Coronary artery (tissue), 2 donors: ENCODE data around the gene RGL1.
"Not testable (repeated sequence)": the region's sequence is repeated elsewhere in the genome, so short reads cannot be mapped to it uniquely, and the experiment has no call there.

Source experiments
- DNase-seq: peaks from one replicate; pipeline ENCODE4 v3.0.0-alpha.2; 2017; ENCODE audit warnings: low spot score
- H3K27ac ChIP-seq, 2 donors: fragments of 200-600 bp; sonication (generic); one replicate each; pipeline ENCODE4 v1.5.1; 2016 to 2019
- H3K4me3 ChIP-seq: fragments of 200-600 bp; sonication (generic); 2 replicates; pipeline ENCODE4 v1.5.1; 2016; ENCODE audit warnings: mild to moderate bottlenecking, moderate library complexity
- TF ChIP-seq, protein P1 (sequence below): fragments of 200-600 bp; sonication (generic); IDR thresholded peaks from one replicate; pipeline ENCODE4 v1.5.1; 2019; ENCODE audit warnings: antibody characterized with exemption

Gene RGL1

DNA sequence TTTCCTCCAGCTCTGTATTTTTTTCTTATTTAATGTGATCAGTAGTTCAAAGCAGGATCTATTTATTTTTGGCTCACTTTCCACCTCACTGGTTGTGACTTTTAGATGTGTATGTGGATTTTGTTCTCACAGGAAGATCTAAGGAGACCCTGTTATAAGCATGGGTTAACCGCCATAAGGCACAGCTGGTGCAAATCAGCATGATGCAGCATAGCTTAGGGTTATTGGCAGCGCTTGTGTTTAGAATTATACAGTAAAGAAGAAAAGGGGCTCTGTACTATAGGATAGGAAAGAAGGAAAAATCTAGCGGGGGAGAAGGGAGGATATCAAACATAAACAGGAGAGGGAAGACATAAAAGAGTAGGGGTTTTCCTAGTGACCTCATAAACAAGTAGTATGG is 26.9 kb upstream of the RGL1 start:
- Histone ChIP-seq H3K27ac (no peak overlapping the region), H3K4me3 (no peak overlapping the region)
- no peak for DNase-seq
- TF ChIP-seq, protein P1, sequence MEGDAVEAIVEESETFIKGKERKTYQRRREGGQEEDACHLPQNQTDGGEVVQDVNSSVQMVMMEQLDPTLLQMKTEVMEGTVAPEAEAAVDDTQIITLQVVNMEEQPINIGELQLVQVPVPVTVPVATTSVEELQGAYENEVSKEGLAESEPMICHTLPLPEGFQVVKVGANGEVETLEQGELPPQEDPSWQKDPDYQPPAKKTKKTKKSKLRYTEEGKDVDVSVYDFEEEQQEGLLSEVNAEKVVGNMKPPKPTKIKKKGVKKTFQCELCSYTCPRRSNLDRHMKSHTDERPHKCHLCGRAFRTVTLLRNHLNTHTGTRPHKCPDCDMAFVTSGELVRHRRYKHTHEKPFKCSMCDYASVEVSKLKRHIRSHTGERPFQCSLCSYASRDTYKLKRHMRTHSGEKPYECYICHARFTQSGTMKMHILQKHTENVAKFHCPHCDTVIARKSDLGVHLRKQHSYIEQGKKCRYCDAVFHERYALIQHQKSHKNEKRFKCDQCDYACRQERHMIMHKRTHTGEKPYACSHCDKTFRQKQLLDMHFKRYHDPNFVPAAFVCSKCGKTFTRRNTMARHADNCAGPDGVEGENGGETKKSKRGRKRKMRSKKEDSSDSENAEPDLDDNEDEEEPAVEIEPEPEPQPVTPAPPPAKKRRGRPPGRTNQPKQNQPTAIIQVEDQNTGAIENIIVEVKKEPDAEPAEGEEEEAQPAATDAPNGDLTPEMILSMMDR: no peak

DNA sequence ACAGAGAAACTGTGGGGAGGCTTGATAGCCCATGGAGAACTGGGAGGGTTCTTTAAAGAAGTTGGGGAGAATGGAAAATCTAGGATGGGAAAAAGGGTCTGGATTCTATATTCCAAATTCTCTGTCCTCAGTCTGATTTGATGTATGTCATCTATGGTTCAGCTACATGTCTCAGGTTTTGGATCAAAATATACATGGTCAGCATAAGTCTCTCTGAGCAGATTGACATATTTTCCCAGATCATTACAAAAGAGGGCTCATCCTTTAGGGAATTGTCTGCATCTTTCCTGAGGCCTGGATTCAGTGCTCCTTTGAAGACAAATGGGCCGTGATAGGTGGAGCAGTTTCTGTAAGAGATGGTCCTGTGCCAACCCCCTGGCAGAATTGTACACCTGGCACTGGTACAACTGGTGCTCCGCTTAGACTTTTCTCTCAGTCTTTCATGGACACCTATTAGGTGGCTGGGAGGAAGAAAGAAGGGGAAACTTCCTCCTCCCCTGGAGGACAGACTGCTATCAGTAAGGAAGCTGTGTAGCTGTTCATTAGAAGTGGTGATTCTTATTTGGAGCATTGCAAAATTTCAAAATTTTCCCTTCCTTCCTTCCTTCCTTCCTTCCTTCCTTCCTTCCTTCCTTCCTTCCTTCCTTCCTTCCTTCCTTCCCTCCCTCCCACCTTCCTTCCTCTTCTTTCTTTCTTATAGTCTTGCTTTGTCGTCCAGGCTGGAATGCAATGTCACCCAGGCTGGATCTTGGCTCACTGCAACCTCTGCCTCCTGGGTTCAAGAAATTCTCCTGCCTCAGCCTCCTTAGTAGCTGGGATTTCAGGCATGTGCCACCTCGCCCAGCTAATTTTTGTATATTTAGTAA is 26.1 kb upstream of the RGL1 start:
- TF ChIP-seq, protein P1: no peak
- no peak for DNase-seq
- H3K27ac ChIP-seq: no peak overlapping the region
- H3K4me3 ChIP-seq: no peak overlapping the region

DNA sequence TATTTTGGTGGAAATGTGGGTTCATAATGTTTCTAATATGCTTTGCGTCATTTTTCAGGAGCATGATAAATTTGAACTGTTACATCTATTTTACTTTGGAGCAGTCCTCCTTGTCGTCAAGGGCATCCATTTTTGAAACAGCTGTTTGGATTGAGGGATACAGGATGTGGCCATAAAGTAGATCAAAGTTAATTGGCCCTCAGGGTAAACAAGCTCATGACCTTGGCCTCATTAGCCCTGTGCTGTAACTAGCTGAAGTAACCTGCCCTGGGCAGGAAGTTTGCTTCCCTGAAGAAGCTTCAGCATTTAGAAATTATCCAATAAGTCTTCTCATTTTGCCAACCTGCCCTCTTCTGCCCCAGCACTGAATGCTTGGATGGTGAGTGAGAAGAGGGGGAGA is 24.8 kb upstream of the RGL1 start:
- DNase-seq: no peak
- Histone ChIP-seq H3K27ac (no peak overlapping the region), H3K4me3 (no peak overlapping the region)
- TF ChIP-seq, protein P1: no peak

DNA sequence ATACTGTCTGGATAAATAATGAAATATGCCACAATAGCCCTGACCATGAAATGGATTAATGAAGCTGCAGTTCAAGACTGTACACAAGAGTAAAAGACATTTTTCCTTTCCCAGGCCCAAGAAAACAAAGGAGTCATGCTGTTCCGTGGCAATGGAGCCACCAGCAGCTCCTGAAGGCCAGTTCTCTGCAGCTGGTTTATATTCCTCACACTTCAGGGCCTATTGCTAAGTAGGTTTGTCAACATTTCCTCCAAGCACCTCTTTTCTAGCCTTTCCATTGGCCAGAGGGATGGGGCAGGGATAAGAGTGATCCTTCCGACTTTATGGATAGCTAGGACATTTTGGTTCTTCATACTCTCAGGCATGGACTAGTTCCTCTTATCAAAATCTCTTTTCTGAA is 24.2 kb upstream of the RGL1 start:
- TF ChIP-seq, protein P1: no peak
- no peak for DNase-seq
- no peak overlapping the region for H3K27ac ChIP-seq
- H3K4me3 ChIP-seq: no peak overlapping the region

DNA sequence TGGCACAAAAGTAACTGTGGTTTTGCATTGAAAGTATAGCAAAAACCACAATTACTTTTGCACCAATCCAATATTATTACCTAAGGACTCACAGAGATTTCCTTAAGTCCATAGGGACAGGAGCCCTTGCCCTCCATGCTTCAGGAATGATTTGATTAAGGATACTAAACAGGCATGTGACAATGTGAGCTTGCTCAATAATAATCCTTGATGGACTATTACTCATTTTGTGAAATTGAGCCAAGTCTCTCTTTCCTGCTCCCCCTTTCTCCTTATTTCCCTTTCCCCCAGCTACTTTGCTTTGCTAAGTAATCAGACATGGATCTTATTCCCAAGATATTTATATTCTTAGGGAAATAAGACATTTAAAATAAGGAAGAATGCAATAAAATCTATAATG is 21.6 kb upstream of the RGL1 start:
- DNase-seq: no peak
- H3K4me3 ChIP-seq: no peak overlapping the region
- no peak overlapping the region for H3K27ac ChIP-seq
- TF ChIP-seq, protein P1: no peak

DNA sequence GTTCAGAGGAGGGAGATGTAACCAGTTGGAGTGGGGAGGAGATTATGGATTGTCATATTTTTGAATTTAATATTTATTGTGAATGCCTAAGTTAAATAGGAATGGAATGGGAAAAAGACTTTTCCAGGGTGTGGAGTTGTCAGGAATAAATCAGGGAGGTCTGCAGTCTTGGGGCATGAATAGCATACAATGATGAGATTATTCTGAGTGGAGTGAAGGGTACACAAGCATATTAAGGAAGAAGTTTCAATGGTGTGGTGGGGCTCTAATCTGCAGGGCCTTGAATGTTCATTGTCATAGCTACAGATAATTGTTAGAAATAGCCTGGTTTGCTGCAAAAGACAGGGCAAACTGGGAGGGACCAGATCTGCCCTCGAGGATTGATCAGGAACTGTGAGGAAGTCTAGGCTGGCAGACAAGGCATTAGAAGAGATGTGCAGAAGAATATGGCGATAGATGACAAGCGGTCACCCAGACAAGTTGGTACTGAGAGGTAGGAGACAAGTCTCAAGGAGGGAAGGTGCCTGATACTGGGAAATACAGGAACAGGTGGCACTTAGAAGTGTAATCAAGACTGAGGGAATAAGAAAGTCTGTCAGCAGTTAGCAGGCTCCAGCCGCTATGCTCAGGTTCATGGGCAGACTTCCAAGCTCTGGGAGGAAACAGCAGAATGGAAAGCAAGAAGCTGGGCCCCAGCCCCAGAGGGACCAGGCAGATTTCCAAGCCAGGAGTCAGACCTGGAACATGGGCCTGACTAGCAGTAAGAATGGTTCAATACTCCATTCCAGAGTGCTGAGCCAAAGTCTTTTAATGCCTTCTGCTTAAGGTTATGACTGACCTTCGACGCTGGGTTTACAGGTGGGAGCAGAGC is 20.9 kb upstream of the RGL1 start:
- DNase-seq: no peak
- Histone ChIP-seq H3K27ac (no peak overlapping the region), H3K4me3 (no peak overlapping the region)
- TF ChIP-seq, protein P1: no peak

DNA sequence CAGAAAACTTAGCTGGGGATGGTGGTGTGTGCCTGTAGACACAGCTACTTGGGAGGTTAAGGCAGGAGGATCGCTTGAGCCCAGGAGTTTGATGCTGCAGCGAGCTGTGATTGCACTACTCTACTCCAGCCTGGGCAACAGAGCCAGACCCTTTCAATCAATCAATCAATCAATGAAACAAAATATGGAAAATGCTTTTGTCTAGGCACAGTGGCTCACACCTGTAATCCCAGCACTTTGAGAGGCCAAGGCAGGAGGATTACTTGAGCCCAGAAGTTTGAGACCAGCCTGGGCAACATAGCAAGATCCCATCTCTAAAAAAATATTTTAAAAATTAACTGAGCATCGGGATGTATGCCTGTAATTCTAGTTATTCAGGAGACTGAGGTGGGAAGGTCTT is 19.0 kb upstream of the RGL1 start:
- H3K27ac ChIP-seq, DNase-seq: not testable (repeated sequence)

More for the DNA sequence above, 19.0 kb upstream of the RGL1 start:
- H3K4me3 ChIP-seq: not testable (repeated sequence)
